Measurements from ENCODE around the gene CNTROB.

Gene CNTROB

DNA sequence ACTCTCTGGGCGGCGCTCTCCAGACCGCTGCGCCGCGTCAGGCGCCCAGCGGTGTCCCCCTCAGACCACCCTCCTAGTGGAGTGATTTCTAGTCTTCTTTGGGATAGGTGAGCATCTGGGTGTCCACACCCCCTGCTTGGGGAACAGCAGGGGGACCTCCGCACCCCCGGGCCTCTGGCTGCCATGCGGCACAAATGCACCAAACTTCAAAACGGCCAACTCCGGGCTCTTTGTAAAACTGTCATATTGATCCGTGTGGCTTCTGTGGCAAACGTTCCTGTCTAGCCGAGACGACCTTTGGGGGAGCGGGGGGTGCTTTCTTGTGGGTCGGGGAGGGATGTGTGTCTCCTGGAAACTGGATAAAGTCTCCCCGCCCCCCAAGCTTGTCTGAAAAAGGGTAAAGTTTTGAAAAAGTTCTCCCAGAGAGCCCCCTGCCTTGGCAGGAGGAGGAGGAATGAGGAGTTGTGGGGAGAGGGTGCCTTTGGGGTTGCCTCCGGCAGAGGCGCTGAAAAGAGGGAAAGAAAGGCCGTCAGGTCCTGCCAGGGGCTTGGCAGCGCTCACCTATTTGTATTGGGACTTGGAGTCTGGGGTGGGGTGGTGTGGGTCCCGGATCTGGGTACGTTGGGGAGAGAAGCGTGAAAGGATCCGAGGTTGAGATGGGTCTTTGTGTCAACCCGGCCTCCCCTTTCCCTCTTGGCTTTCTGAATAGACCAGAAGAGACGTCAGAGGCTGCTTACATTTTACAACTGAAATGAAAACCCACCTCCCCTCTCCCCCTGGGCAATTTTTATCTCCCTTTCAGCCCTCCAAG, 45.6 kb upstream of the CNTROB start (continued):
- no peak for TF ChIP-seq ZNF292 (tag by site-specific recombination; IDR thresholded peaks at IDR 0.05; ENCODE audit: borderline replicate concordance, low read depth)
- TF ChIP-seq YY1 (tag by site-specific recombination; IDR thresholded peaks at IDR 0.05), result no peak
- TF ChIP-seq ZNF585B (tag by site-specific recombination; IDR thresholded peaks at IDR 0.05), result no peak
- TF ChIP-seq ZNF16 (tag by site-specific recombination; IDR thresholded peaks at IDR 0.05; ENCODE audit: low read depth), result no peak
- TF ChIP-seq BCL11B (tag by site-specific recombination; IDR thresholded peaks at IDR 0.05; ENCODE audit: low read depth), result no peak; the same call in 1 of the 2 replicates
- TF ChIP-seq ZNF155 (tag by site-specific recombination; IDR thresholded peaks at IDR 0.05), result no peak
- TF ChIP-seq, protein P1, sequence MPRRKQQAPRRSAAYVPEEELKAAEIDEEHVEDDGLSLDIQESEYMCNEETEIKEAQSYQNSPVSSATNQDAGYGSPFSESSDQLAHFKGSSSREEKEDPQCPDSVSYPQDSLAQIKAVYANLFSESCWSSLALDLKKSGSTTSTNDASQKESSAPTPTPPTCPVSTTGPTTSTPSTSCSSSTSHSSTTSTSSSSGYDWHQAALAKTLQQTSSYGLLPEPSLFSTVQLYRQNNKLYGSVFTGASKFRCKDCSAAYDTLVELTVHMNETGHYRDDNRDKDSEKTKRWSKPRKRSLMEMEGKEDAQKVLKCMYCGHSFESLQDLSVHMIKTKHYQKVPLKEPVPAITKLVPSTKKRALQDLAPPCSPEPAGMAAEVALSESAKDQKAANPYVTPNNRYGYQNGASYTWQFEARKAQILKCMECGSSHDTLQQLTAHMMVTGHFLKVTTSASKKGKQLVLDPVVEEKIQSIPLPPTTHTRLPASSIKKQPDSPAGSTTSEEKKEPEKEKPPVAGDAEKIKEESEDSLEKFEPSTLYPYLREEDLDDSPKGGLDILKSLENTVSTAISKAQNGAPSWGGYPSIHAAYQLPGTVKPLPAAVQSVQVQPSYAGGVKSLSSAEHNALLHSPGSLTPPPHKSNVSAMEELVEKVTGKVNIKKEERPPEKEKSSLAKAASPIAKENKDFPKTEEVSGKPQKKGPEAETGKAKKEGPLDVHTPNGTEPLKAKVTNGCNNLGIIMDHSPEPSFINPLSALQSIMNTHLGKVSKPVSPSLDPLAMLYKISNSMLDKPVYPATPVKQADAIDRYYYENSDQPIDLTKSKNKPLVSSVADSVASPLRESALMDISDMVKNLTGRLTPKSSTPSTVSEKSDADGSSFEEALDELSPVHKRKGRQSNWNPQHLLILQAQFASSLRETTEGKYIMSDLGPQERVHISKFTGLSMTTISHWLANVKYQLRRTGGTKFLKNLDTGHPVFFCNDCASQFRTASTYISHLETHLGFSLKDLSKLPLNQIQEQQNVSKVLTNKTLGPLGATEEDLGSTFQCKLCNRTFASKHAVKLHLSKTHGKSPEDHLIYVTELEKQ (tag by site-specific recombination; IDR thresholded peaks at IDR 0.05; ENCODE audit: borderline replicate concordance), result no peak
- no peak; the same call in 1 of the 2 replicates for TF ChIP-seq ZNF24 (tag by site-specific recombination; IDR thresholded peaks at IDR 0.05)
- TF ChIP-seq ZFP41 (tag by site-specific recombination; IDR thresholded peaks at IDR 0.05; ENCODE audit: borderline replicate concordance), result no peak
- TF ChIP-seq OVOL3 (tag by site-specific recombination; IDR thresholded peaks at IDR 0.05), result no peak; the same call in 1 of the 2 replicates
- TF ChIP-seq ZNF777 (tag by site-specific recombination; IDR thresholded peaks at IDR 0.05; ENCODE audit: borderline replicate concordance), result no peak
- no peak for TF ChIP-seq ZNF248 (tag by site-specific recombination; IDR thresholded peaks at IDR 0.05)
- no peak for TF ChIP-seq GLI2 (tag by site-specific recombination; IDR thresholded peaks at IDR 0.05; ENCODE audit: borderline replicate concordance, low read depth)
- no peak for TF ChIP-seq PRDM1 (tag by site-specific recombination; IDR thresholded peaks at IDR 0.05)
- TF ChIP-seq ZNF449 (tag by site-specific recombination; IDR thresholded peaks at IDR 0.05), result peak; percentile 48; the same call in 1 of the 2 replicates
- peak; percentile 5; the same call in 1 of the 2 replicates for TF ChIP-seq ZBTB11 (tag by site-specific recombination; conservative IDR thresholded peaks at IDR 0.05; ENCODE audit: low read depth)
- TF ChIP-seq KLF7 (tag by site-specific recombination; IDR thresholded peaks at IDR 0.05; ENCODE audit: borderline replicate concordance), result no peak
- TF ChIP-seq ZBTB26 (tag by site-specific recombination; optimal IDR thresholded peaks at IDR 0.05), result no peak
- TF ChIP-seq ZNF366 (tag by site-specific recombination; conservative IDR thresholded peaks at IDR 0.05), result no peak; the same call in 1 of the 2 replicates
- no peak for TF ChIP-seq KLF16 (tag by site-specific recombination; IDR thresholded peaks at IDR 0.05)
- TF ChIP-seq ATF2 (tag by site-specific recombination; IDR thresholded peaks at IDR 0.05; ENCODE audit: low read depth), result no peak
- no peak for TF ChIP-seq ZNF600 (tag by site-specific recombination; IDR thresholded peaks at IDR 0.05)

All from HEK293 (cell line).